ENCODE data around the gene KRTAP4-16.
"Not testable (repeated sequence)": the region's sequence is repeated elsewhere in the genome, so short reads cannot be mapped to it uniquely, and the experiment has no call there.

Gene KRTAP4-16

DNA sequence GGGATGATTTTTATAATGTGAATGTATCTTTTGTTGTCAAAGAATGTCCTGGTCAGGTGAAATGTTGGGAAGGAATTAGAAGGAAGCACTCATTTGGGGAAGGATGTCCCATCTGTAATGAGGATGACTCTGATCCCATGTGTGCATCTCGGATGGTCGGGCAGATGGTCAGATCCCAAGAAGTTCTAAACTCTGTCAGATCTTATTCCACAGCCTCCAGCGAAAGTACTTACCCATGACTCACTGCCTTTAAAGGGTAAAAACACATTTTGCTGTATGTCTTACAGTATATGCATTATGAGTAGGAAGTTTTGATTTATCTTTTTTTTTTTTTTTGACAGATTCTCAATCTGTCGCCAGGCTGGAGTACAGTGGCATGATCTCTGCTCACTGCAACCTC lies 16.7 kb upstream of the KRTAP4-16 start:
- DNase-seq, result no peak

DNA sequence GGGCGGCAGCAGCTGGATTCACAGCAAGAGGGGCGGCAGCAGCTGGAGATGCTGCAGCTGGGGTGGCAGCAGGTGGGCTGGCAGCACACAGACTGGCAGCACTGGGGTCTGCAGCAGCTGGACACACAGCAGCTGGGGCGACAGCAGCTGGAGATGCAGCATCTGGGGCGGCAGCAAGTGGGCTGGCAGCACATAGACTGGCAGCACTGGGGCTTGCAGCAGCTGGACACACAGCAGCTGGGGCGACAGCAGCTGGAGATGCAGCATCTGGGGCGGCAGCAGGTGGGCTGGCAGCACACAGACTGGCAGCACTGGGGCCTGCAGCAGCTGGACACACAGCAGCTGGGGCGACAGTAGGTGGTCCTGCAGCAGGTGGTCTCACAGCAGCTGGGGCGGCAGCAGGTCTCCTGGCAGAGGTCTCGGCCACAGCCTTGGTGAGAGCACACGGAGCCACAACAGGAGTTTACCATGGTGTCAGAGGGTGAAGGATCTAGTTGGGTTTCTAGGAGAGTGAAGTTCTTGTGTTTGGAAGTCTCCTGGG lies 15.9 kb upstream of the KRTAP4-16 start, which contains the start of gene KRTAP4-11:
KRTAP4-11 (minus strand) TSS at position 528 of the 541 bp plus-strand sequence; CDS start at position 470, 58 bp downstream.
- not testable (repeated sequence) for DNase-seq

DNA sequence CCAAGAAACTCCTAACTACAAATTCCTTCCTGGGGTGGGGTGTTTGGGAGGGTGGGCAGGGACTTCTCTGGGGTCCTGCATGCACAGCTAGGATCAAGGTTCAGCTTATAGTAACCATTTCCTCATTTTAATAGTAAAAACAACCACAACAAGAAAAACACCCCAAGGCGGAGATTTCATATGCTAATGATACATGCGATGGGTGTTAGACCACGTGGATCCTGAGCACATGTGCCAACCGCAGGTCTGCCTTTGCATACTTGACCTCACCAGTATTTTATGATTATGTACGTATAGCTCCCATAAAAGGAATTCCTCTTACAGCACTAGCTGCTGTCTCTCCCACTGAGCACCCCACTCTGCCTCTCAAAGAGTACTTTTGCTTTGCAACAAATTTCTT lies 14.3 kb upstream of the KRTAP4-16 start:
- DNase-seq, result no peak

DNA sequence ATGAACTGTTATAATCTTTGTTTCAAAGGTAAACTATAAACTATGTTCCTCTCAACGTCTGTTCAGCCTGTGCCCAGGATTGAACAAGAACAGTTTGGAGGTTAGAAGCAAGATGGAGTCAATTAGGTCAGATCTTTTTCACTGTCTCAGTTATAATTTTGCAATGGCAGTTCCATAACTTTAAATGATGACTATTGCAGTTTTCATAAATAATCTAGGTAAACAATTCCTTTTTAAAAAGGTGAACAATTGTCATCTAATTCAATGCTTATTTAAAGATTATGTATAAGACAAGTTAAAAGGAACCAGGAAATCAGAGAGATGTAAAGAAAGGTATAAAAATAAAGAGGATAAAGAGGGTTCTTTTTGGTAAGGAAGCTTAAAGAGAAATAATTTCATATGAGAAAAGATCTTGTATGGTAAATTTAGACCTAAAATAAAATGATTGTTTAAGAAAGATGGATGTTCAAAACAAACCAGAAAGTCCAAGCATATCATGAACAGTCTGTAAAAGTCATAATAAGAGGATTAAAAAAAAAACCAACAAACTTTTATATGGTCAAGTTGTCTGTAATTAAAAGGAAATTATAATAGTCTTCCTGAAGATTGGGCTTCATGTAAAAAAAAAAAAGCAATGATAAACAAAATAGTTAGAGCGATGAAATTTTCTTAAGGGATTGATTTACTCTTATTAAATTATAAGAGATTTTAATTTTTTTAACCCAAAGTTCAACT lies 9.3 kb upstream of the KRTAP4-16 start:
- no peak for DNase-seq

DNA sequence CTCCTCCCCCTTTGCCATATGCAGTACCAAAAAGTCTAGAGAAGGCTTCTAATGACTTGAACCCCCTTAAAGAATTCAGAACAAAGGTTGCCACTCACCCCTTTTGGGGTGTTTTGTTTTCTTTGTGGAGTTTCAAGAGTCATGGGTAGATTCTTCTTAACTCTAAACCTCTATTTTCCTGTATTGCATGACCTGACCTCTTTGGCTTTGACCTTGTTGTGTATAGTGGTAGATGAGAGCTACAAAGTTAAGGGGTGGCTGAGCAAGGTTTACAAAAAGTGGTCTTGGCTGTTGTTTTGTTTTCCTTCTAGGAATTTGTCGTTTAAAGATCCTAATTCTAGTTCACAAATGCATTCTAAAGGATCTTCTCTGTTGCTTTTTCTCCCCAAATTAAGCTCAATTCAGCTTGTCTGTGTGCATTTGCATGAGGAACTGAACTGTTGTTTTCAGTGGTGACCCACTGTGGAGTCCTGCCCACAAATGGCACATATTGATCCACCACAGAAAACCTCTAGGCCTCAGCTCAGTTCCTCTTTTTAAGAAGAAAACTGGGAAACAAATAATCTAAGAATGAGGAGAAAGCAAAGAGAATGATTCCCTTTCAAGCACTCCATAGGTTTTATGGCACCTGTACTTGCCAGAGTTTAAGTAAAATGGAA lies 6.8 kb upstream of the KRTAP4-16 start:
- DNase-seq, result not testable (repeated sequence)

DNA sequence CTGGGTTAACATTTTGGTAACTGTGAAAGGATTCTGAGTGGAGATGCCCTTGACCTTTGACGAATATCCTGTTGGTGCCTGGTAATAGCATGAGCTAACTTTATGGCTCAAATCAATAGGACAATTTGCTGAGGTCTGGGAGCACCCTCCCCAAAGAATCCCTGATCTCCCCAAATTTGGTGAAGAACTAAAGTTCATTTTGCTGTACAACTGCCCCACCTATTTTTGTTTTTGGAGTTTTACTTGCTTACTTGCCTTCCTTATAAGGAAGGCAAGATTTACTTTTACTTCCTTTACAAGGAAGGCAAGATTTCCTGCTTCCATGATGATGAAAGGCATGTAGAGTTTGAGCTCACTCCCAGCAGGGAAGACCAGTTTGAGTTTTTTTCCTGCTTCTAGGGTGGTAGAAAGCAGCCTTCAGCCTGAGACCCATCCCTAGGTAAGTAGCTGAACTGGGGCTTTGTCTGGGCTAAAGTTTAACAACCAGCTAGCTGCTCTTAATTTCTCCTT lies 6.0 kb upstream of the KRTAP4-16 start:
- DNase-seq, result no peak

DNA sequence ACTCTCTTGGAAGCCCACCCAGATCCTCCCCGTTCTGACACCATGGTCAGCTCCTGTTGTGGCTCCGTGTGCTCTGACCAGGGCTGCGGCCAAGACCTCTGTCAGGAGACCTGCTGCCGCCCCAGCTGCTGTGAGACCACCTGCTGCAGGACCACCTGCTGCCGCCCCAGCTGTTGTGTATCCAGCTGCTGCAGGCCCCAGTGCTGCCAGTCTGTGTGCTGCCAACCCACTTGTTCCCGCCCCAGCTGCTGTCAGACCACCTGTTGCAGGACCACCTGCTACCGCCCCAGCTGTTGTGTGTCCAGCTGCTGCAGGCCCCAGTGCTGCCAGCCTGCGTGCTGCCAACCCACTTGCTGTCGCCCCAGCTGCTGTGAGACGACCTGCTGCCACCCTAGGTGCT lies 3.3 kb upstream of the KRTAP4-16 start, which contains the start of gene KRTAP4-9:
KRTAP4-9 (plus strand) TSS at position 43 of the 400 bp plus-strand sequence; CDS start at position 43, 0 bp downstream.
- not testable (repeated sequence) for DNase-seq

DNA sequence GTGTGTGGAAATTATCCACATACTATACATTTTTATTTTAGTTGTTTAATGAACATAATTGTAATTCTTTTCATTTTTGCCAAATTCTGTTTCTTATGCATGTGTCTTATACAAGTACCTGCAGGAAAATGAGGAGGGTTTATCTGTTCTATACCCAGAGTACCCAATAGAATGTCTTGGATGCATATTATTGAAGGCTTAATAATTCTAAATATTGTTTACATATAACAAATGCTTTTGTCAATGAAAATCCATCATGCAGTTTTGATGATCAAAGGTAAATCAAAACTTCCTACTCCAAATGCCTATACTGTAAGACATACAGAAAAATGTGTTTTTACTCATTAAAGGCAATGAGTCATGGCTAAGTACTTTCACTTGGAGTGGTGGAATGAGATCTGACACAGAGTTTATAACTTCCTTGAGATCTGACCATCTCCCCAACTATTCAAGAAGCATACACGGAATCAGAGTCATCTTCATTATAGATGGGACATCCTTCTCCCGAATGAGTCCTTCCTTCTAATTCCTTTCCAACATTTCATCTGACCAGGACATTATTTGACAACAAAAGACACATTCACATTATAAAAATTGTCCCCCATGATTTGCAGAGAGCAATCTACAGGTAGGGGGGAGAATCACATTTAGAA lies 2.5 kb upstream of the KRTAP4-16 start:
- not testable (repeated sequence) for DNase-seq

DNA sequence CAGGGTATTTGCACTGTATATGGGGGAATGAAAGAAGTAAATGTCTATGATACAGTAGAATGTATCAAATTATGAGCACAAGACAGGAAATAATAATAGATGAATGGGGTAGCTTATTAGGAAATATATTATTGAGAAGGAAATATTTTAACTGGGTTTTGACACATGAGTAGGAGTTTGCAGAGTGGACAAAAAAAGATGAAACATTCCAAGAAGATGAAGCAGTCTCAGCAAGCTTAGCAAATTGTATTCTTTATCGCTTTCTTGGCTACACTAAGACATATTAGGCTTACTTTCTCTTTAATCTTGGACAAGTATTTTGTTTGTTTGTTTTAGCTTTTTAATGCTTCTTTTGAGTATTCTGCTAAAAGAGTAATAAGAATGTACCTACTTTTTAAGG lies 1.9 kb upstream of the KRTAP4-16 start:
- DNase-seq, result no peak

DNA sequence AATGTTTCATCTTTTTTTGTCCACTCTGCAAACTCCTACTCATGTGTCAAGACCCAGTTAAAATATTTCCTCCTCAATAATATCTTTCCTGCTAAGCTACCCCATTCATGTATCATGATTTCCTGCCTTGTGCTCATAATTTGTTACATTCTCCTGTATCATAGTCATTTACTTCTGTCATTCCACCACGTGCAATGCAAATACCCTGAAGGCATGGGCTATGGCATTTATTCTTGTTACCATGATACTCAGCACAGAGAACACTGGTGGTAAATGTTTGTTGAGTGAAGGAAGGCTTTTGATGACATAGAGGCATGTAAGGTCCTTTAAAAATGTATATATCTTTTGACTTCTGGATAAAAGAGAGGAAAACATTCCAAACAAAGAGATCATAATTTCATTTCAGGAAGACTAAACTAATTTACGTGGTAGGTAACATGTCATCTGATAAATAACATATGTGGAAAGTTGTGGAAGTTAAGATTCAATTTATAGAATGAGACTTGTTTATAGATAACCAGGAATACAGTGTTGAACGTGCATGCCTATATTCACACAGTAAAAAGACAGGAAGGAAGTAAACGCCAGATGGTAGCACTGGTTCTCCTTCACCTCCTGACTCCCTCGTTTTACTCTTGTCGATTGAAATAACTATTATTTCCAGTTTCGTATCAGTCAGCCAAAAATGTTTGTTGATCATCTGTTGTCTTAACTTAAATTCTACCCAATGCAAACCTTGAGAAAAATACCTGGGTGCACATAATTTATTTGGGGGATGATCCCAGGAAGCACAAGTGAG lies 2.1 kb downstream of the KRTAP4-16 start:
- DNase-seq, result peak in 1 of 2 donors; percentile 29

DNA sequence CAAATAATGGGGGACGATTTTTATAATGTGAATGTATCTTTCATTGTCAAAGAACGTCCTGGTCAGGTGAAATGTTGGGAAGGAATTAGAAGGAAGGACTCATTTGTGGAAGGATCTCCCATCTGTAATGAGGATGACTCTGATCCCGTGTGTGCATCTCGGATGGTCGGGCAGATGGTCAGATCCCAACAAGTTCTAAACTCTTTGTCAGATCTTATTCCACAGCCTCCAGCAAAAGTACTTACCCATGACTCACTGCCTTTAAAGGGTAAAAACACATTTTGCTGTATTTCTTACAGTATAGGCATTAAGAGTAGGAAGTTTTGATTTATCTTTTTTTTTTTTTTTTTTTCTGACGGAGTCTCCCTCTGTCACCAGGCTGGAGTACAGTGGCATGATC lies 3.5 kb downstream of the KRTAP4-16 start:
- no peak for DNase-seq

DNA sequence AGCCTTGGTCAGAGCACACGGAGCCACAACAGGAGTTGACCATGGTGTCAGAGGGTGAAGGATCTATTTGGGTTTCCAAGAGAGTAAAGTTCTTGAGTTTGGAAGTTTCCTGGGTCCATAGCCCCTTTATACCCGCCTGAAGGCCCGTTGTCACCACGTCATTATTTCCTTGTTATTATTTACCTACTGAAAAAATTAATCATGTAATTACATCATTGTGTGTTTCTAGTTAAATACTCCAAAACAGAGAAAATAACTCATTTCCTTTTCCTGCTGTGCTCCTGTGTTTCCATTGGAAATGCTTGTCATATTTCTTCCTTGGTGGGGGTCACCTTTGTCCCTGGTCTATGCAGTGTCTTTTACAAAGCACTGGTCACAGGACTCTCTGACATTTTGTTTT lies 4.0 kb downstream of the KRTAP4-16 start, which contains the start of gene KRTAP4-8:
KRTAP4-8 (minus strand) TSS at position 101 of the 400 bp plus-strand sequence; CDS start at position 43, 58 bp downstream.
- DNase-seq, result no peak

DNA sequence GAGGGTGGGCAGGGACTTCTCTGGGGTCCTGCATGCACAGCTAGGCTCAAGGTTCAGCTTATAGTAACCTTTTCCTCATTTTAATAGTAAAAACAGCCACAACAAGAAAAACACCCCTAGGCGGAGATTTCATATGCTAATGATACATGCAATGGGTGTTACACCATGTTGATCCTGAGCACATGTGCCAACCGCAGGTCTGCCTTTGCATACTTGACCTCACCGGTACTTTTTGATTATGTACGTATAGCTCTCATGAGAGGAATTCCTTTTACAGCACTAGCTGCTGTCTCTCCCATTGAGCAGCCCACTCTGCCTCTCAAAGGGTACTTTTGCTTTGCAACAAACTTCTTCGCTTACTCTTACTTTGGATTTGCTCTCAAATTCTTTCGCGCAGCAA lies 6.0 kb downstream of the KRTAP4-16 start:
- no peak for DNase-seq

DNA sequence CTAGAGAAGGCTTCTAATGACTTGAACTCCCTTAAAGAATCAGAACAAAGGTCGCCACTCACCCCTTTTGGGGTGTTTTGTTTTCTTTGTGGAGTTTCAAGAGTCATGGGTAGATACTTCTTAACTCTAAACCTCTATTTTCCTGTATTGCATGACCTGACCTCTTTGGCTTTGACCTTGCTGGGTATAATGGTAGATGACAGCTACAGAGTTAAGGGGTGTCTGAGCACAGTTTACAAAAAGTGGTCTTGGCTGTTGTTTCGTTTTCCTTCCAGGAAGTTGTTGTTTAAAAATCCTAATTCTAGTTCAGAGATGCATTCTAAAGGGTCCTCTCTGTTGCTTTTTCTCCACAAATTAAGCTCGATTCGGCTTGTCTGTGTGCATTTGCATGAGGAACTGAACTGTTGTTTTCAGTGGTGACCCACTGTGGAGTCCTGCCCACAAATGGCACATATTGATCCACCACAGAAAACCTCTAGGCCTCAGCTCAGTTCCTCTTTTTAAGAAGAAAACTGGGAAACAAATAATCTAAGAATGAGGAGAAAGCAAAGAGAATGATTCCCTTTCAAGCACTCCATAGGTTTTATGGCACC lies 13.2 kb downstream of the KRTAP4-16 start:
- not testable (repeated sequence) for DNase-seq

DNA sequence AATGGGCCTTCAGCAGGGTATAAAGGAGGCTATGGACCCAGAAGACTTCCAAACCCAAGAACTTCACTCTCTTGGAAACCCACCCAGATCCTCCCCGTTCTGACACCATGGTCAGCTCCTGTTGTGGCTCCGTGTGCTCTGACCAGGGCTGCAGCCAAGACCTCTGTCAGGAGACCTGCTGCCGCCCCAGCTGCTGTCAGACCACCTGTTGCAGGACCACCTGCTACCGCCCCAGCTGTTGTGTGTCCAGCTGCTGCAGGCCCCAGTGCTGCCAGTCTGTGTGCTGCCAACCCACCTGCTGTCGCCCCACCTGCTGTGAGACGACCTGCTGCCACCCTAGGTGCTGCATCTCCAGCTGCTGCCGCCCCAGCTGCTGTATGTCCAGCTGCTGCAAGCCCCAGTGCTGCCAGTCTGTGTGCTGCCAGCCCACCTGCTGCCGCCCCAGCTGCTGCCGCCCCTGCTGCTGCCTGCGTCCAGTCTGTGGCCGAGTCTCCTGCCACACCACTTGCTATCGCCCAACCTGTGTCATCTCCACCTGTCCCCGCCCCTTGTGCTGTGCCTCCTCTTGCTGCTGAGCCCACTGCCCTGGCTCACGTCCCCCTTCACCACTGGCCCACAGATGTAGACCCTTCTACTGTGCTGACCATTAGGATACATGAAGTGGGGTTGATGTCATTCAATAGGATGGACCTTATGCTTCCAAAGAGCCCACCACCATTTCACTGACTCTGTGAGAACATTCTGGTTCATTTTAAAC lies 17.7 kb downstream of the KRTAP4-16 start, which contains the start of gene KRTAP4-7:
KRTAP4-7 (plus strand) TSS at position 51 of the 757 bp plus-strand sequence; CDS start at position 108, 57 bp downstream.
- not testable (repeated sequence) for DNase-seq

DNA sequence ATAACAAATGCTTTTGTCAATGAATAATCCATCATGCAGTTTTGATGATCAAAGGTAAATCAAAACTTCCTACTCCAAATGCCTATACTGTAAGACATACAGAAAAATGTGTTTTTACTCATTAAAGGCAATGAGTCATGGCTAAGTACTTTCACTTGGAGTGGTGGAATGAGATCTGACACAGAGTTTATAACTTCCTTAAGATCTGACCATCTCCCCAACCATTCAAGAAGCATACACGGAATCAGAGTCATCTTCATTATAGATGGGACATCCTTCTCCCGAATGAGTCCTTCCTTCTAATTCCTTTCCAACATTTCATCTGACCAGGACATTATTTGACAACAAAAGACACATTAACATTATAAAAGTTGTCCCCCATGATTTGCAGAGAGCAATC lies 18.6 kb downstream of the KRTAP4-16 start:
- not testable (repeated sequence) for DNase-seq

DNA sequence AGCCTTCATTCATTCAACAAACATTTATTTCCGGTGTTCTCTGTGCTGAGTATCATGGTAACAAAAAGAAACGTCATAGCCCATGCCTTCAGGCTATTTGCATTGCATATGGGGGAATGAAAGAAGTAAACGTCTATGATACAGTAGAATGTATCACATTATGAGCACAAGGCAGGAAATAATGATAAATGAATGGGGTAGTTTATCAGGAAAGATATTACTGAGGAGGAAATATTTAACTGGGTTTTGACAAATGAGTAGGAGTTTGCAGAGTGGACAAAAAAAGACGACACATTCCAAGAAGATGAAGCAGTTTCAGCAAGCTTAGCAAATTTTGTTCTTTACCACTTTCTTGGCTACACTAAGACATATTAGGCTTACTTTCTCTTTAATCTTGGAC lies 19.4 kb downstream of the KRTAP4-16 start:
- no peak for DNase-seq

DNA sequence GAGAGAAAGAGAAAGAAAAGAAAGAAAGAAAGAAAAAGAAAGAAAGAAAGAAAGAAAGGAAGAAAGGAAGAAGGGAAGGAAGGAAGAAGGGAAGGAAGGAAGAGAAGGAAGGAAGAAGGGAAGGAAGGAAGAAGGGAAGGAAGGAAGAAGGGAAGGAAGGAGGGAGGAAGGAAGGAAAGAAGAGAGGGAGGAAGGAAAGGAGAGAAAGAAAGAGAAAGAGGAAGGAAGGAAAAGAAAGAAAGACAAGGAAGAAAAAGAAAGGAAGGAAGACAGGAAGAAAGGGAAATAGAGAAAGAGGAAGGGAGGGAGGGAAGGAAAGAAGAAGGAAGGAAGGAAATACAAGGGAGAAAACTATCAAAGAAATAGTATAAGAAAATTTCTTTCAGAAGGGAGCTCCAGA lies 25.2 kb downstream of the KRTAP4-16 start:
- DNase-seq, result no peak

DNA sequence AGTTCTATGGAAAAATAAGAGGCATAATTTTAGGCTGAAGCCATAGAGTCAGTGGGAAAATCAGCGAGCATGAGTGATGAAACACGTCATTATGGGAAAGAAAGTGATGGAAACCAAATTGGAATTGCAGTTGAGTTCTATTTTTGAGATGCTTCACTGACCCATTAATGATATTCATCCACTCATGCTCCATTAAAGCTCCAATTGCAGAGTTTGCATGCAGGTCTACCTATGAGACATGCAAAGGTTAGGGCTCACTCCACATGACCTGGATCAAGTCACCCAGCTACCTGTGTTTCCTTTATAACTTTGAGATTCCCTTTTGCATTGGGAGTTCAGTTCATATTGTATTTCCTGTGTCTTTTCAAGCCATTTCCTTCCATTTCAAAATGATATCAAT lies 28.3 kb downstream of the KRTAP4-16 start:
- no peak for DNase-seq

DNA sequence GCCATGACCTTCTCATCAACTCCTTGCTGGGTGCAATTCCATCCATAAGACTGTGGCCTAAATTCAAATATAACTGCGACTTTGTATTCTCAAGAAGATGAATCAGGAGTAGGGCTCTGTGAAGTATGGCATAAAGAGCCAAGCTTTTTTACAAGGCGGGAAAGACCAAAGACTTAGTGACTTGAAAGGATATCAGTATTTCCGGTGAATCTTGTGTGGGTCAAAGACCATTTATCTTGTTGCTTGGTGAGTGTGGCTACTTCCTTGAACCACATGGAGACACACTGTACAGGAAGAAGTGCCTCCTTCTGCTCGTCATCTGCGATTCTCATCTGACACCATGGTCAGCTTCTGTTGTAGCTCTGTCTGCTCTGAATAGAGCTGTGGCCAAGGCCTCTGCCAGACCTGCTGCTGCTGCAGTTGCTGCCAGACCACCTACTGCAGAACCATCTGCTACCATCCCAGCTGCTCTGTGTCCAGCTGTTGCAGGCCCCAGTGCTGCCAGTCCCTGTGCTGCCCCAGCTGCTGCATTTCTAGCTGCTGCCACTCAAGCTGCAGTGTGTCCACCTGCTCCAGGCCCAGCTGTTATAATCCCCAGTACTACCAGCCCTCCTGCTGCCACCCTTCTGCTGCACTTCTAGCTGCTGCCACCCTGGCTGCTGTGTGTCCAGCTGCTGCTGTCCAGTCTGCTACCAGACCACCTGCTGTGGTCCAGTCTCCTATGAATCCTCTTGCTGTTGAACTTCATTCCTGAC lies 30.2 kb downstream of the KRTAP4-16 start:
- no peak for DNase-seq
